HG02798 (cell line): ENCODE data around the gene CAMSAP3.

Experiments
- ATAC-seq: cut with Tn5 transposase; IDR thresholded peaks from one replicate; pipeline ENCODE4 v1.9.1; 2021; ENCODE audit warnings: mild to moderate bottlenecking; ENCODE audit not compliant: unreplicated experiment, poor library complexity

The CAMSAP3 gene

GRCh38 chr19:7595466-7596133 lies at the start of gene CAMSAP3:
TSS of gene CAMSAP3 (plus strand) at chr19:7595863. CDS start at chr19:7596003, 140 bp downstream.
- ATAC-seq = peak; percentile 72

- no peak for ATAC-seq
These were observed 49.8 kb upstream of the CAMSAP3 start for GRCh38 chr19:7545904-7546303.

GRCh38 chr19:7547159-7547558 lies 48.5 kb upstream of the CAMSAP3 start:
- no peak for ATAC-seq

DNA sequence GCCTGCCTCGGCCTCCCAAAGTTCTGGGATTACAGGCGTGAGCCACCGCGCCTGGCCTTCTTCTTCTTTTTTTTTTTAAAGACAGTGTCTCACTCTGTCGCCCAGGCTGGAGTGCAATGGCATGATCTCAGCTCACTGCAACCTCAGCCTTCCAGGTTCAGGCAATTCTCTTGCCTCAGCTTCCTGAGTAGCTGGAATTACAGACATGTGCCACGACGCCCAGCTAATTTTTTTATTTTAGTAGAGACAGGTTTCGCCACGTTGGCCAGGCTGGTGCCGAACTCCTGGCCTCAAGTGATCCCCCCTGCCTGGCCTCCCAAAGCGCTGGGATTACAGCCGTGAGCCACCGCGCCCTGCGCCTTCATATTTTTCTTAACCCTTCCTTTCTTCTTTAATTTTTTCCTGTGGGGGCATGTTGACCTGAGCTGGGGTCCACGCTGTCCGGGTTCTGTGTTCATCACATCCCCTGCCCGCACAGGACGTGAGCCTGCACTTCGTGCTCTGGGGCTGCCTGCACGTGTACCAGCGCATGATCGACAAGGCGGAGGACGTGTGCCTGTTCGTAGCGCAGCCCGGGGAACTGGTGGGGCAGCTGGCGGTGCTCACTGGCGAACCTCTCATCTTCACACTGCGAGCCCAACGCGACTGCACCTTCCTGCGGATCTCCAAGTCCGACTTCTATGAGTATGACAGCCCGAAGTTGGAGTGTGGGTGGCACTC lies 46.1 kb upstream of the CAMSAP3 start:
- ATAC-seq = no peak

- no peak for ATAC-seq
These were observed 45.4 kb upstream of the CAMSAP3 start for GRCh38 chr19:7550169-7550770.

GRCh38 chr19:7550987-7551761 lies 44.5 kb upstream of the CAMSAP3 start:
- ATAC-seq = no peak

GRCh38 chr19:7552781-7553180 lies 42.9 kb upstream of the CAMSAP3 start:
- ATAC-seq = no peak

GRCh38 chr19:7554565-7554964 lies 41.1 kb upstream of the CAMSAP3 start:
- no peak for ATAC-seq

- no peak for ATAC-seq
These were observed 40.4 kb upstream of the CAMSAP3 start for GRCh38 chr19:7554990-7555864.

- ATAC-seq = no peak
These were observed 38.9 kb upstream of the CAMSAP3 start for GRCh38 chr19:7556696-7557315.

- ATAC-seq = no peak
These were observed 37.0 kb upstream of the CAMSAP3 start for GRCh38 chr19:7558667-7559066.

DNA sequence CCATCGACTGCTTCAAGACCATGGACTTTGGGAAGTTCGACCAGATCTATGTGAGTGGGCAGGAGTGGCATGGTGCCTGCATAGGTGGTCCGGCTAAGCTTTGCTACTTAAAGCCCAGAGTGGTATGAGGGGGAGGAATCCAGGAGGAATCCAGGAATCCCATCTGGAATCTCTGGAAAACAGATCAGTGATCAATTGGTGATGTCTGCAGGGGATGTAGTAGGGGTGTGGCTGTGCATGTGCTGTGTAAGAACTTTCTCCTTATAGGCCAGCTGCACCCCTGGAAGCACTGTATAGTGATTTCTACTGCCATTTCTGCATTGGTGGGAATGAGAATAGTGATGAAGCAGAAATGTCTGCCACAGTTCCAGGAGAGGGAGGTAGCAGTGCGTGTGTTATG lies 36.6 kb upstream of the CAMSAP3 start:
- no peak for ATAC-seq

DNA sequence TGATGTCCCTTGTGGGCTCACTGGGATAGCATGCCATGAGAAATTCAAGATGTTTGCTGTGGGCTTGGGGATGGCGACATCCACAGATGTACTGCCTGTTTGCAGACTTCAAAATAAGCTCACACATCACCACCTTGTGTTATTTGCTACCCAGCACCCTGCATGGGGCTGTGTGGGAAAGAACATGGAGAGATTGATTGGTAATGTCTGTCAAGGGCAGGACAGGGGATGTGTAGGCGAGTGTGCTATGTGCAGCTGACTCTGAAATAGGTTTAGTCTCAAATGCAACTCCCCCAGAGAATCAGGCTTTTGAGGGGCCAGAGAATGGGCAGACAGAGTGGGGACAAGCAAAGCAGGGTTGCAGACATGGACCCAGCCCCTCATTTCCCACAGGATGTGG lies 35.4 kb upstream of the CAMSAP3 start:
- ATAC-seq = no peak

DNA sequence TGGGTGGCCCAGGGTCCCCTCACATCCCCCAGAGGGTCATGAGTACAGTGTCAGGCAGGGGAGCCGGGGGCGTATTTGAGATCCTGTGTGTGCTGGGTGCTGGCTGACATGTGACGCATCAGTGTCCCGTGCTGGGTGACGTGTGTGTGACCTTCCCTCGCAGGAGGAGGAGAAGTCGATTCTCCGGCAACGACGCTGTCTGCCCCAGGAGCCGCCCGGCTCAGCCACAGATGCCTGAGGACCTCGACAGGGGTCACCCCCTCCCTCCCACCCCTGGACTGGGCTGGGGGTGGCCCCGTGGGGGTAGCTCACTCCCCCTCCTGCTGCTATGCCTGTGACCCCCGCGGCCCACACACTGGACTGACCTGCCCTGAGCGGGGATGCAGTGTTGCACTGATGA lies 34.3 kb upstream of the CAMSAP3 start:
- ATAC-seq = no peak

- ATAC-seq = no peak
These were observed 32.8 kb upstream of the CAMSAP3 start for GRCh38 chr19:7562646-7563393.

DNA sequence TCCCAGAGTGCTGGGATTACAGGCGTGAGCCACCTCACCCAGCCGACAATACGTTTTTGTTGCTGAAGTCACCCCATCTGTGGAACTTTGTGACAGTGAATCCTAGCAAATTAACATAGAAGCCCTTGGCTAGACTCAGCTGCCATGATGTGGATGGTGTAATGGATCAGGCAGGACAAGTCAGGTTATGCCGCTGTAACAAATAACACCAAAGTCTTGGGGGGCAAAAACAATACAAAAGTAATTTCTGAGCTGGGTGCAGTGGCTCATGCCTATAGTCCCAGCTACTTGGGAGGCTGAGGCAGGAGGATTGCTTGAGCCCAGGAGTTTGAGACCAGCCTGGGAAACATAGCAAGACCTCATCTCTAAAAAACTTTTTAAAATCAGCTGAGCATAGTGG lies 30.8 kb upstream of the CAMSAP3 start:
- ATAC-seq = no peak

GRCh38 chr19:7565332-7565731 lies 30.3 kb upstream of the CAMSAP3 start:
- ATAC-seq = no peak

- no peak for ATAC-seq
These were observed 24.9 kb upstream of the CAMSAP3 start for GRCh38 chr19:7570761-7571160.
